ENCODE results near the gene ARF1. TPM values are rescaled to one million over a fixed set of nuclear protein-coding genes. Genes with fewer than 3 reads are reported as not detected.

Gene ARF1
- total RNA-seq, 2 experiments from 2014 or later, result 318 to 322 TPM

DNA sequence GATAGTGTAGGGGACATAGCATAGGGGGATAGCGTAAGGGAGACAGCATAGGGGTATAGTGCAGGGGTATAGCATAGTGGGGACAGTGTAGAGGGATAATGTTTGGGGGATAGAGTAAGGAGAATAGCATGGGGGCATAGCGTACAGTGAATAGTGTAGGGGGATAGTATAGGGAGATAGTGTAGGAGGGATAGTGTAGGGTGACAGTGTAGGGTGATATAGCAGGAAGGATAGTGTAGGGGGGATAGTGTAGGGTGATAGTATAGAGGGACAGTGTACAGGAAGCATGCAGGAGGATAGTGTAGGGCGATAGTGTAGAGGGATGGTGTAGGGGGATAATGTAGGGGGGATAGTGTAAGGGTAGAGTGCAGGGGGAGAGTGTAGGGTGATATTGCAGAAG lies 11.7 kb upstream of the ARF1 start:
- TF ChIP-seq, protein P1, sequence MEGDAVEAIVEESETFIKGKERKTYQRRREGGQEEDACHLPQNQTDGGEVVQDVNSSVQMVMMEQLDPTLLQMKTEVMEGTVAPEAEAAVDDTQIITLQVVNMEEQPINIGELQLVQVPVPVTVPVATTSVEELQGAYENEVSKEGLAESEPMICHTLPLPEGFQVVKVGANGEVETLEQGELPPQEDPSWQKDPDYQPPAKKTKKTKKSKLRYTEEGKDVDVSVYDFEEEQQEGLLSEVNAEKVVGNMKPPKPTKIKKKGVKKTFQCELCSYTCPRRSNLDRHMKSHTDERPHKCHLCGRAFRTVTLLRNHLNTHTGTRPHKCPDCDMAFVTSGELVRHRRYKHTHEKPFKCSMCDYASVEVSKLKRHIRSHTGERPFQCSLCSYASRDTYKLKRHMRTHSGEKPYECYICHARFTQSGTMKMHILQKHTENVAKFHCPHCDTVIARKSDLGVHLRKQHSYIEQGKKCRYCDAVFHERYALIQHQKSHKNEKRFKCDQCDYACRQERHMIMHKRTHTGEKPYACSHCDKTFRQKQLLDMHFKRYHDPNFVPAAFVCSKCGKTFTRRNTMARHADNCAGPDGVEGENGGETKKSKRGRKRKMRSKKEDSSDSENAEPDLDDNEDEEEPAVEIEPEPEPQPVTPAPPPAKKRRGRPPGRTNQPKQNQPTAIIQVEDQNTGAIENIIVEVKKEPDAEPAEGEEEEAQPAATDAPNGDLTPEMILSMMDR (IDR thresholded peaks at IDR 0.05), result no peak
- Mint-ChIP-seq H3K36me3 (ENCODE audit: low read depth) (no peaks in the 10 kb centered on the region), H3K27ac (no peak overlapping the region), H3K27me3 (peaks cover 10% of the 10 kb centered on the region), H3K4me1 (ENCODE audit: low read depth) (peaks cover 5% of the 10 kb centered on the region), H3K9me3 (no peaks in the 10 kb centered on the region), H3K4me3 (no peak overlapping the region)
- ChIA-PET POLR2A (no interaction called here), CTCF (no interaction called here)
- H3K27ac ChIP-seq (ENCODE audit: low read depth in 1 of 2, low read length in 2 of 2), result no peak overlapping the region
- no peaks in the 10 kb centered on the region for H3K4me1 ChIP-seq (ENCODE audit: insufficient read depth, low read length)
- no peaks in the 10 kb centered on the region for H3K9me3 ChIP-seq (ENCODE audit: control insufficient read depth in 1 of 2, insufficient read depth in 1 of 2, low read length in 2 of 2)
- no peak for DNase-seq
- H3K36me3 ChIP-seq (ENCODE audit: insufficient read depth, low read length), result no peaks in the 10 kb centered on the region
- H3K27me3 ChIP-seq (ENCODE audit: control insufficient read depth in 1 of 2, insufficient read depth in 2 of 2, low read length in 2 of 2), result peaks cover 11 to 30% of the 10 kb centered on the region in 2 experiments
- intact Hi-C loops (cut with DNase I, micrococcal nuclease), result no loop called here
- H3K4me3 ChIP-seq (ENCODE audit: low read length), result no peak overlapping the region
- no peak for ATAC-seq (ENCODE audit: poor library complexity)

DNA sequence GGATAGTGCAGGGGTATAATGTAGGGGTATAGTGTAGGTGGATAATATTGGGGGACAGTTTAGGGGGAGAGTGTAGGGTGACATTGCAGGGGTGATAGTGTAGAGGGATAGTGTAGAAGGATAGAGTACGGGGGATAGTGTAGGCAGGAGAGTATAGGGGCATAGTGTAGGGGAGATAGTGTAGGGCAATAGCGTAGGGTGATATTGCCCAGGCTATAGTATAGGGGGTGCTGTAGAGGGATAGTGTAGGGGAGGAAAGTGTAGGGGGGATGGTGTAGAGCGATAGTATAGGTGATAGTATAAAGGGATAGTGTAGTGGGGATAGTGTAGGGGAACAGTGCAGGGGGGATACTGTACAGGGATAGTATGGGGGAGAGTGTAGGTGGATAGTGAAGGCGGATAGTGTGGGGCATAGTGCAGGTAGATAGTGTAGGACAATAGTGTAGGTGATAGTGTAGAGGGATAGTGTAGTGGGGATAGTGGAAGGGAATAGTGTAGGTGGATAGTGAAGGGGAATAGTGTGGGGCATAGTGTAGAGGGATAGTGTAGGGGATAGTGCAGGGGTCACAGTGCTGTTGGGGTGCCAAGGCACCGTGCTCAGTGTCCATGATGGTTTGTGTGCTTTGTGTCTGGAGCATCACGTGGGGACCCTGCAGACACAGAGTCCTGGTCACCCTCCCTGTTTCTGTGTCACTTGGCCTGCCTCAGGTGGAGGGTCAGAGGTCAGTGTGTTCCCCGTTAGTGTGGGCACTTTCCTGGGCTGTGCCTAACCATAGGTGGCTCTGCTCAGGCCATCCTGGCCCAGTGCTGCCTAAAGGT lies 10.5 kb upstream of the ARF1 start:
- H3K27ac ChIP-seq (ENCODE audit: low read depth in 1 of 2, low read length in 2 of 2), result no peak overlapping the region
- H3K27me3 ChIP-seq (ENCODE audit: control insufficient read depth in 1 of 2, insufficient read depth in 2 of 2, low read length in 2 of 2), result peaks cover 1 to 18% of the 10 kb centered on the region in 2 experiments
- no peaks in the 10 kb centered on the region for H3K36me3 ChIP-seq (ENCODE audit: insufficient read depth, low read length)
- H3K4me3 ChIP-seq (ENCODE audit: low read length), result no peak overlapping the region
- Mint-ChIP-seq H3K36me3 (ENCODE audit: low read depth) (no peaks in the 10 kb centered on the region), H3K27ac (no peak overlapping the region), H3K4me3 (no peak overlapping the region), H3K4me1 (ENCODE audit: low read depth) (peaks cover 7% of the 10 kb centered on the region), H3K27me3 (no peaks in the 10 kb centered on the region), H3K9me3 (no peaks in the 10 kb centered on the region)
- no peaks in the 10 kb centered on the region for H3K4me1 ChIP-seq (ENCODE audit: insufficient read depth, low read length)
- no peaks in the 10 kb centered on the region for H3K9me3 ChIP-seq (ENCODE audit: control insufficient read depth in 1 of 2, insufficient read depth in 1 of 2, low read length in 2 of 2)
- POLR2A ChIA-PET, result no interaction called here
- ATAC-seq (ENCODE audit: poor library complexity), result no peak
- intact Hi-C loops (cut with DNase I, micrococcal nuclease), result no loop called here
- CTCF ChIA-PET, result no interaction called here
- no peak for DNase-seq
- TF ChIP-seq, protein P1 (IDR thresholded peaks at IDR 0.05), result no peak

DNA sequence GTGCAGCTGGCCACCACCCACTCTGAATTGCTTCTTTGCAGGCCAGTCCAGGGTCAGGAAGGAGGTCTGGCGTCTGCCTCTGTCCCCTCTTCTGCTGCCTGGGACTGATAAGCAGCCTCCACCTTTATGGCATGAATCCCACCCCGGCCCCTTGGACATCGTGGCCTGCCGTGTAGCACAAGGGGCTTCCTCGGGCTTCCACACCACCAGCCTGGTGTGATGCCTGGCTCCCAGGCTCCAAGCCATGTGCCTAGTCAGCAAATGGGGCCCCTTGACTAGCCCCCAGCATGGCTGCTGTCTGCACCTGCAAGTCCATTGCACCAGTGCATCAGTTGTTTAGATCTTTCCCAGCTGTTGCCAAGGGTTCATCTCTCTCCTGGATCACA lies 9.9 kb upstream of the ARF1 start:
- H3K27me3 ChIP-seq (ENCODE audit: control insufficient read depth in 1 of 2, insufficient read depth in 2 of 2, low read length in 2 of 2), result peaks cover 0 to 13% of the 10 kb centered on the region in 2 experiments
- no peak overlapping the region for H3K4me3 ChIP-seq (ENCODE audit: low read length)
- H3K4me3 Mint-ChIP-seq, result no peak overlapping the region
- no peak overlapping the region for H3K27ac Mint-ChIP-seq
- no peaks in the 10 kb centered on the region for H3K36me3 Mint-ChIP-seq (ENCODE audit: low read depth)
- H3K9me3 Mint-ChIP-seq, result no peaks in the 10 kb centered on the region
- ChIA-PET POLR2A (no interaction called here), CTCF (no interaction called here)
- TF ChIP-seq, protein P1 (IDR thresholded peaks at IDR 0.05), result no peak
- no peaks in the 10 kb centered on the region for H3K27me3 Mint-ChIP-seq
- H3K27ac ChIP-seq (ENCODE audit: low read depth in 1 of 2, low read length in 2 of 2), result no peak overlapping the region
- H3K4me1 Mint-ChIP-seq (ENCODE audit: low read depth), result peaks cover 12% of the 10 kb centered on the region
- intact Hi-C loops (cut with DNase I, micrococcal nuclease), result no loop called here
- H3K4me1 ChIP-seq (ENCODE audit: insufficient read depth, low read length), result no peaks in the 10 kb centered on the region
- no peak for DNase-seq
- ATAC-seq (ENCODE audit: poor library complexity), result no peak
- H3K9me3 ChIP-seq (ENCODE audit: control insufficient read depth in 1 of 2, insufficient read depth in 1 of 2, low read length in 2 of 2), result no peaks in the 10 kb centered on the region
- no peaks in the 10 kb centered on the region for H3K36me3 ChIP-seq (ENCODE audit: insufficient read depth, low read length)

Measured in CD4-positive, alpha-beta T cell (primary cell).